HepG2 (cell line): ENCODE results near the gene FOCAD. TPM values are rescaled to one million over a fixed set of nuclear protein-coding genes. Genes with fewer than 3 reads are reported as not detected.

Experiments
- ARNT2 ChIP-seq: sonication (generic); formaldehyde crosslinking; IDR thresholded peaks from 2 replicates; pipeline ENCODE4 v1.8.0; 2022; ENCODE audit warnings: mild to moderate bottlenecking, low read depth, missing genetic modification reagents, moderate library complexity
- CENPT ChIP-seq: sonication (generic); formaldehyde crosslinking; IDR thresholded peaks from 2 replicates; pipeline ENCODE4 v1.8.0; 2022; ENCODE audit warnings: low read depth, mild to moderate bottlenecking, moderate library complexity, missing genetic modification reagents
- CHCHD3 ChIP-seq: sonication (generic); formaldehyde crosslinking; IDR thresholded peaks from 2 replicates; pipeline ENCODE4 v1.8.0; 2022; ENCODE audit warnings: mild to moderate bottlenecking, missing genetic modification reagents, moderate library complexity
- DNMT3B ChIP-seq: conservative IDR thresholded peaks from 2 replicates; pipeline ENCODE4 v1.6.1; 2016; ENCODE audit warnings: missing biosample characterization, control low read depth
- DRAP1 ChIP-seq: IDR thresholded peaks from 2 replicates; pipeline ENCODE4 v1.6.1; 2016; ENCODE audit warnings: missing genetic modification reagents, missing compliant biosample characterization
- FUBP1 ChIP-seq: sonication (generic); formaldehyde crosslinking; IDR thresholded peaks from 2 replicates; pipeline ENCODE4 v1.5.1; 2020; ENCODE audit warnings: missing genetic modification reagents, mild to moderate bottlenecking, borderline replicate concordance
- HMGXB3 ChIP-seq: sonication (generic); formaldehyde crosslinking; IDR thresholded peaks from 2 replicates; pipeline ENCODE4 v1.4.0; 2020; ENCODE audit warnings: missing genetic modification reagents, borderline replicate concordance
- KAT7 ChIP-seq: IDR thresholded peaks from 2 replicates; pipeline ENCODE4 v1.6.1; 2018; ENCODE audit warnings: borderline replicate concordance, missing compliant biosample characterization
- KLF9 ChIP-seq: IDR thresholded peaks from 2 replicates; pipeline ENCODE4 v1.6.1; 2016; ENCODE audit warnings: low read depth
- PAWR ChIP-seq: sonication (generic); formaldehyde crosslinking; IDR thresholded peaks from 2 replicates; pipeline ENCODE4 v1.4.0; 2020; ENCODE audit warnings: missing genetic modification reagents, mild to moderate bottlenecking, borderline replicate concordance
- RELA ChIP-seq: sonication (generic); formaldehyde crosslinking; IDR thresholded peaks from 2 replicates; pipeline ENCODE4 v1.4.0; 2020; ENCODE audit warnings: missing genetic modification reagents
- SNAPC5 ChIP-seq: sonication (generic); formaldehyde crosslinking; IDR thresholded peaks from 2 replicates; pipeline ENCODE4 v1.8.1; 2023; ENCODE audit warnings: mild to moderate bottlenecking, missing genetic modification reagents, borderline replicate concordance
- SP140L ChIP-seq: sonication (generic); formaldehyde crosslinking; IDR thresholded peaks from 2 replicates; pipeline ENCODE4 v1.4.0; 2020; ENCODE audit warnings: missing genetic modification reagents, borderline replicate concordance
- ZNF12 ChIP-seq: sonication (generic); formaldehyde crosslinking; IDR thresholded peaks from 2 replicates; pipeline ENCODE4 v1.5.0; 2020; ENCODE audit warnings: missing genetic modification reagents
- ZNF230 ChIP-seq: sonication (generic); formaldehyde crosslinking; IDR thresholded peaks from 2 replicates; pipeline ENCODE4 v1.4.0; 2020; ENCODE audit warnings: mild to moderate bottlenecking, missing genetic modification reagents
- ZNF337 ChIP-seq: sonication (generic); formaldehyde crosslinking; IDR thresholded peaks from 2 replicates; pipeline ENCODE4 v1.5.1; 2020; ENCODE audit warnings: missing genetic modification reagents, low read depth, mild to moderate bottlenecking, borderline replicate concordance
- ZNF510 ChIP-seq: sonication (generic); formaldehyde crosslinking; IDR thresholded peaks from 2 replicates; pipeline ENCODE4 v1.4.0; 2020; ENCODE audit warnings: low read depth, mild to moderate bottlenecking, missing genetic modification reagents
- ZNF605 ChIP-seq: sonication (generic); formaldehyde crosslinking; IDR thresholded peaks from 2 replicates; pipeline ENCODE4 v1.8.0; 2022; ENCODE audit warnings: mild to moderate bottlenecking, missing genetic modification reagents
- ZNF710 ChIP-seq: sonication (generic); formaldehyde crosslinking; IDR thresholded peaks from 2 replicates; pipeline ENCODE4 v1.5.0; 2020; ENCODE audit warnings: mild to moderate bottlenecking, missing genetic modification reagents, borderline replicate concordance
- ZNF891 ChIP-seq: sonication (generic); formaldehyde crosslinking; IDR thresholded peaks from 2 replicates; pipeline ENCODE4 v1.5.0; 2020; ENCODE audit warnings: mild to moderate bottlenecking, missing genetic modification reagents
- polyA plus RNA-seq, 8 experiments: library from polyadenylated mRNA; depleted of rRNA in 3 of 8; stranded (reverse) in 7 of 8; unstranded in 1 of 8; fragments of >200 nt; fragmentation: Illumina TruSeq in 4 of 8; extraction: Trizol in 4 of 8; gene quantifications; 2 replicates each; pipeline versions ENCODE4 v1.2.1 to v1.2.3, GENCODE V29; 2011 to 2016; ENCODE audit warnings: low read depth in 4 of 8, missing spikeins in 1 of 8, mixed read lengths in 1 of 8; ENCODE audit not compliant: insufficient read depth in 1 of 8
- total RNA-seq, 5 experiments: library from RNA; depleted of rRNA; stranded (reverse); fragments of >200 nt; fragmentation: Illumina TruSeq; extraction: Trizol; gene quantifications; 2 replicates each; pipeline ENCODE4 v1.2.3, GENCODE V29; 2016; ENCODE audit warnings: low read depth in 1 of 5

FOCAD gene
- total and polyA plus RNA-seq, 2 of the 13 experiments (the other 11 are each of a cell fraction or from before 2014, with no cell fraction given), result 18.0 to 31.1 TPM

GRCh38 chr9:20835377-20836286, 151.6 kb downstream of the FOCAD start (continued):
- TF ChIP-seq DRAP1 (CRISPR knock-in tag) (no peak), SP140L (no peak), KAT7 (no peak), ZNF605 (no peak), ZNF510 (no peak), SNAPC5 (no peak), KLF9 (CRISPR knock-in tag) (no peak), ZNF12 (CRISPR knock-in tag) (0 out of 2 replicates have a peak, but pooled peaks have one; percentile 15), DNMT3B (CRISPR knock-in tag) (no peak), CHCHD3 (CRISPR knock-in tag) (no peak), ZNF337 (CRISPR knock-in tag) (no peak), CENPT (no peak), PAWR (CRISPR knock-in tag) (no peak), FUBP1 (CRISPR knock-in tag) (no peak), ZNF230 (CRISPR knock-in tag) (no peak), ZNF710 (peak; percentile 51; the same call in 1 of the 2 replicates), ARNT2 (CRISPR knock-in tag) (no peak), ZNF891 (no peak), HMGXB3 (CRISPR knock-in tag) (0 out of 2 replicates have a peak, but pooled peaks have one; percentile 22), RELA (CRISPR knock-in tag) (no peak)
